MM.1S (cell line): ENCODE results near the gene ELOVL7.
"Not testable (repeated sequence)": the region's sequence is repeated elsewhere in the genome, so short reads cannot be mapped to it uniquely, and the experiment has no call there.

Experiments
- DNase-seq: peaks from one replicate; pipeline ENCODE4 v3.0.0-alpha.2; 2015
- H2AFZ ChIP-seq: fragments of 300-600 bp; sonication (generic); 2 replicates; pipeline ENCODE4 v1.6.0; 2016; ENCODE audit warnings: antibody characterized with exemption, low read length
- H3F3A ChIP-seq: fragments of 300-600 bp; sonication (generic); 2 replicates; pipeline ENCODE4 v1.6.1; 2016; ENCODE audit warnings: mild to moderate bottlenecking, antibody characterized with exemption, low read length, moderate library complexity, mixed read lengths; ENCODE audit not compliant: insufficient read depth
- H3K27ac ChIP-seq: fragments of 300-600 bp; sonication (generic); 2 replicates; pipeline ENCODE4 v1.5.1; 2016; ENCODE audit warnings: mild to moderate bottlenecking, low read length
- H3K27me3 ChIP-seq: fragments of 300-600 bp; sonication (generic); replicated peaks from 2 replicates; pipeline ENCODE4 v1.6.0; 2016; ENCODE audit warnings: low read length; ENCODE audit not compliant: insufficient read depth
- H3K36me3 ChIP-seq: fragments of 300-600 bp; sonication (generic); replicated peaks from 2 replicates; pipeline ENCODE4 v1.6.1; 2016; ENCODE audit warnings: mild to moderate bottlenecking, low read length, mixed read lengths; ENCODE audit not compliant: insufficient read depth
- H3K4me1 ChIP-seq: fragments of 300-600 bp; sonication (generic); 2 replicates; pipeline ENCODE4 v1.6.1; 2016; ENCODE audit warnings: low read length, mixed read lengths
- H3K4me2 ChIP-seq: fragments of 300-600 bp; sonication (generic); 2 replicates; pipeline ENCODE4 v1.6.0; 2016; ENCODE audit warnings: low read depth, low read length
- H3K4me3 ChIP-seq: fragments of 300-600 bp; sonication (generic); 2 replicates; pipeline ENCODE4 v1.5.1; 2016; ENCODE audit warnings: low read length, mixed read lengths
- H3K79me2 ChIP-seq: fragments of 300-600 bp; sonication (generic); 2 replicates; pipeline ENCODE4 v1.6.1; 2016; ENCODE audit warnings: mixed run types, low read length, mixed read lengths
- H3K9ac ChIP-seq: fragments of 300-600 bp; sonication (generic); 2 replicates; pipeline ENCODE4 v1.6.1; 2016; ENCODE audit warnings: low read length, mixed read lengths
- H3K9me2 ChIP-seq: fragments of 300-600 bp; sonication (generic); replicated peaks from 2 replicates; pipeline ENCODE4 v1.6.1; 2016; ENCODE audit warnings: mild to moderate bottlenecking, low read length, mixed read lengths; ENCODE audit not compliant: insufficient read depth
- H3K9me3 ChIP-seq: fragments of 300-600 bp; sonication (generic); replicated peaks from 2 replicates; pipeline ENCODE4 v1.6.1; 2016; ENCODE audit warnings: mild to moderate bottlenecking, low read length, mixed read lengths; ENCODE audit not compliant: insufficient read depth
- H4K20me1 ChIP-seq: fragments of 300-600 bp; sonication (generic); 2 replicates; pipeline ENCODE4 v1.6.1; 2016; ENCODE audit warnings: mild to moderate bottlenecking, low read length, moderate library complexity, mixed read lengths; ENCODE audit not compliant: insufficient read depth
- EZH2 ChIP-seq: fragments of 300-600 bp; sonication (generic); optimal IDR thresholded peaks from 2 replicates; pipeline ENCODE3; 2017; ENCODE audit warnings: low read depth, mild to moderate bottlenecking, antibody characterized with exemption, low read length, mixed read lengths
- EZH2phosphoT487 ChIP-seq: fragments of 300-600 bp; sonication (generic); IDR thresholded peaks from 2 replicates; pipeline ENCODE4 v1.6.1; 2018; ENCODE audit warnings: antibody characterized with exemption, low read length
- TF ChIP-seq, protein P1 (sequence below): fragments of 300-600 bp; sonication (generic); IDR thresholded peaks from 2 replicates; pipeline ENCODE4 v1.5.1; 2016; ENCODE audit warnings: antibody characterized with exemption, low read length, mixed read lengths

The ELOVL7 gene

DNA sequence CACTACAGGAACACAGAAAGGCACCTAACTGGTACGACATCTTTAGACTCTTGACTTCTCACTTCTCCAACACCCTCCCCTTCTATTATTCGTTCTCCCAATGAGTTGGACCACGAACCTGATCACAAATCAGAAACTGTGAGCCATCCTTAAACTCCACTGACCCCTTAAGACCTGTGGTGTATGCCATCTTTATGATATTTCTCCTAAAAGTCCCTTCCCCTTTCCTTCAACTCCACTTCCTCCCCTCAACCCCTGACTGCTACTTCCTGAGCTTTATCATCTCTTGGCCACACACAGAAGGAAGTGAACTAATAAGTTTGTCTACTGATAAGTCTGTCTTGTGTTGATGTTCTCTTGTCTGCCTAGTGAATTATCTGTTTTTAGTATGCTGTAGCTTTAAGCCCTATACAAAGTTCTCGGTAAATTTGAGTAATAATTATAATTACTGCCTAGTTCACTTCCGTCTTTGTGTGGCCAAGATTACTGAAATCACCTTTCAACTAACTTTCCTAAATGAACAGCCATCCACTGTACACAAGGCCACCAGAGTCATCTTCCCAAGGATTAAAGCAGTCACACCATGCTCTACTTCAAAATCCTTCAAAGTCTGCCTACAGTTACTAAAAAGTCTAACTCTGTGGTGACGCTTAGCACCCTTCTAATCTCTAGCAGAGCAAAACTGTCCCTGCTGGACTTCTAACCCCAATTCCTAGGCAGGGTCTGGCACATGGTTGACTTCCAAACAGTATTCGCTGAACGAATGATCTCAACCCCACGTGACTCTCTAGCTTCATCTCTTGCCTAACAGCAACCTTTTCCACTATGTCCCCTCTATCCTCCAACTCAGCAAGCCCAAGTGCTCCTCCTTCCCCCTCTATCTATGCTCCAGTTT, 23.2 kb downstream of the ELOVL7 start:
- H3K79me2 ChIP-seq: no peaks in the 10 kb centered on the region
- no peak overlapping the region for H3K4me3 ChIP-seq
- H3K4me1 ChIP-seq: peaks cover 5% of the 10 kb centered on the region
- H2AFZ ChIP-seq: no peak overlapping the region
- H3F3A ChIP-seq: no peaks in the 10 kb centered on the region
- no peaks in the 10 kb centered on the region for H3K9me3 ChIP-seq
- no peaks in the 10 kb centered on the region for H3K36me3 ChIP-seq
- no peak overlapping the region for H3K9ac ChIP-seq
- H3K9me2 ChIP-seq: no peaks in the 10 kb centered on the region
- no peak overlapping the region for H3K4me2 ChIP-seq
- no peak overlapping the region for H3K27ac ChIP-seq
- no peaks in the 10 kb centered on the region for H4K20me1 ChIP-seq
- TF ChIP-seq EZH2: no peak
- TF ChIP-seq EZH2phosphoT487: no peak
- TF ChIP-seq, protein P1, sequence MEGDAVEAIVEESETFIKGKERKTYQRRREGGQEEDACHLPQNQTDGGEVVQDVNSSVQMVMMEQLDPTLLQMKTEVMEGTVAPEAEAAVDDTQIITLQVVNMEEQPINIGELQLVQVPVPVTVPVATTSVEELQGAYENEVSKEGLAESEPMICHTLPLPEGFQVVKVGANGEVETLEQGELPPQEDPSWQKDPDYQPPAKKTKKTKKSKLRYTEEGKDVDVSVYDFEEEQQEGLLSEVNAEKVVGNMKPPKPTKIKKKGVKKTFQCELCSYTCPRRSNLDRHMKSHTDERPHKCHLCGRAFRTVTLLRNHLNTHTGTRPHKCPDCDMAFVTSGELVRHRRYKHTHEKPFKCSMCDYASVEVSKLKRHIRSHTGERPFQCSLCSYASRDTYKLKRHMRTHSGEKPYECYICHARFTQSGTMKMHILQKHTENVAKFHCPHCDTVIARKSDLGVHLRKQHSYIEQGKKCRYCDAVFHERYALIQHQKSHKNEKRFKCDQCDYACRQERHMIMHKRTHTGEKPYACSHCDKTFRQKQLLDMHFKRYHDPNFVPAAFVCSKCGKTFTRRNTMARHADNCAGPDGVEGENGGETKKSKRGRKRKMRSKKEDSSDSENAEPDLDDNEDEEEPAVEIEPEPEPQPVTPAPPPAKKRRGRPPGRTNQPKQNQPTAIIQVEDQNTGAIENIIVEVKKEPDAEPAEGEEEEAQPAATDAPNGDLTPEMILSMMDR: no peak
- DNase-seq: no peak
- no peaks in the 10 kb centered on the region for H3K27me3 ChIP-seq

DNA sequence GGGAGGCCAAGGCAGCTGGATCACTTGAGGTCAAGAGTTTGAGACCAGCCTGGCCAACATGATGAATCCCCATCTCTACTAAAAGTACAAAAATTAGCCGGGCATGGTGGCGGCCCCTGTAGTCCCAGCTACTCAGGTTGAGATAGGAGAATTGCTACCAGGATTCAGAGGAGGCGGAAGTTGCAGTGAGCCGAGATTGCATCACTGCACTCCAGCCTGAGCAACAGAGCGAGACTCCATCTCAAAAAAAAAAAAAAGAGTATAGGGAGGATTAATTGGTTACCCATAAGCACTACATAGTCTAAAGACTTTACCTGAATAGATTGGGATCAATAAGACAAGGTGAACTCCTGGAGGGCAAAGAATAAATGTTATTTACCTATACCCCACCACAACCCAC, 27.9 kb downstream of the ELOVL7 start:
- not testable (repeated sequence) for H3F3A ChIP-seq, H3K36me3 ChIP-seq, H4K20me1 ChIP-seq, H3K9me3 ChIP-seq, H3K4me2 ChIP-seq, H3K4me1 ChIP-seq, DNase-seq, H3K9me2 ChIP-seq, H3K4me3 ChIP-seq, H2AFZ ChIP-seq, H3K79me2 ChIP-seq, H3K27me3 ChIP-seq, H3K9ac ChIP-seq, H3K27ac ChIP-seq

DNA sequence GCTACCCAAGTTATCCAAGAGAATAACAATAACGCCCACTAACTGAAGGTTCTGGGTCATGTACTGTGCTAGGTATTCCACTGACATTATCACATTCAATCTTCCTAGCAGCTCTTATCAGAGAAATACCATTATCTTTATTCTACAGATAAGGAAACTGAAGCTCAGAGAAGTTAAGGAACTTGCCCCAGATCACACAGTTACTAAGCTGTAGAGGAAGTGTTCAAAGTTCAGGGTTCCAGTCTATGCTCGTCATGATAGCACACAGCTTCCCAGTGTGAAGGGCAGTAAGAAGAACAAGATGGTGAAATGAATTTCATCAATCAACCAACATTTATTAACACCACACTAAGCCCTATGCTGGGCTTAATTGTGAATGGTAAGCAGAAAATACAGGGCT, 29.6 kb downstream of the ELOVL7 start:
- Histone ChIP-seq H3K79me2 (no peaks in the 10 kb centered on the region), H2AFZ (no peak overlapping the region), H3K36me3 (no peaks in the 10 kb centered on the region), H3K9me3 (no peaks in the 10 kb centered on the region), H3K27ac (no peak overlapping the region), H3K9ac (no peak overlapping the region), H3K4me3 (no peak overlapping the region), H3K4me2 (no peak overlapping the region), H3K9me2 (no peaks in the 10 kb centered on the region), H3K4me1 (peaks cover 5% of the 10 kb centered on the region), H3K27me3 (no peaks in the 10 kb centered on the region), H3F3A (no peaks in the 10 kb centered on the region), H4K20me1 (no peaks in the 10 kb centered on the region)
- TF ChIP-seq, protein P1: no peak
- DNase-seq: no peak

DNA sequence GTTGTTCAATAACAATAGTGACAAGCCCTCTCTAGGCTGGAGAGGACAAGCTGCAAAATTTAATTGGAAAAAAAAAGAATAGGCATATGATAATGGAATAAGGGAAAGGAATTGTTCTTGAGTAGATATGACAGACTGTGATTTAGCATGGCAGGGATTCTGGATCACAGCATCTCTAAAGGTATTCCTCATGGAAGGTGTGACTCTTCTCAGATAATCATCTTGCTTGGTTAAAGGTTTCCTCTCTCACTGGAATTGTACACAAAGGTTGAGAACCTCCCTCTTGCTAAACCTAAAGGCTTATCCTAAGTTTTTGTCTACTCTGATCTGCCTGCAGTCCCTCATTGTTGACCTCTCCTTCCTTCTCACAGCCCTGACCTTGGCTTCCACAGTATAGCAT, 31.6 kb downstream of the ELOVL7 start:
- Histone ChIP-seq H4K20me1 (no peaks in the 10 kb centered on the region), H3K27me3 (no peaks in the 10 kb centered on the region), H3K4me2 (no peak overlapping the region), H3K27ac (no peak overlapping the region), H3K36me3 (no peaks in the 10 kb centered on the region), H3K79me2 (no peaks in the 10 kb centered on the region), H3F3A (no peaks in the 10 kb centered on the region), H3K9me3 (no peaks in the 10 kb centered on the region), H3K4me3 (no peak overlapping the region), H2AFZ (no peak overlapping the region), H3K9me2 (no peaks in the 10 kb centered on the region), H3K9ac (no peak overlapping the region), H3K4me1 (peaks cover 5% of the 10 kb centered on the region)
- TF ChIP-seq EZH2: no peak
- TF ChIP-seq EZH2phosphoT487: no peak
- DNase-seq: no peak
